Measurements from ENCODE around the gene PSMA5. TPM values are rescaled to one million over a fixed set of nuclear protein-coding genes. Genes with fewer than 3 reads are reported as not detected.
A peak's percentile ranks its signal among the peaks of the same experiment; 100 is the strongest.

PSMA5 gene
- total and polyA plus RNA-seq, 2 donors (not counting 1 experiment from before 2014, with no cell fraction given) = 26.3 to 62.9 TPM

DNA sequence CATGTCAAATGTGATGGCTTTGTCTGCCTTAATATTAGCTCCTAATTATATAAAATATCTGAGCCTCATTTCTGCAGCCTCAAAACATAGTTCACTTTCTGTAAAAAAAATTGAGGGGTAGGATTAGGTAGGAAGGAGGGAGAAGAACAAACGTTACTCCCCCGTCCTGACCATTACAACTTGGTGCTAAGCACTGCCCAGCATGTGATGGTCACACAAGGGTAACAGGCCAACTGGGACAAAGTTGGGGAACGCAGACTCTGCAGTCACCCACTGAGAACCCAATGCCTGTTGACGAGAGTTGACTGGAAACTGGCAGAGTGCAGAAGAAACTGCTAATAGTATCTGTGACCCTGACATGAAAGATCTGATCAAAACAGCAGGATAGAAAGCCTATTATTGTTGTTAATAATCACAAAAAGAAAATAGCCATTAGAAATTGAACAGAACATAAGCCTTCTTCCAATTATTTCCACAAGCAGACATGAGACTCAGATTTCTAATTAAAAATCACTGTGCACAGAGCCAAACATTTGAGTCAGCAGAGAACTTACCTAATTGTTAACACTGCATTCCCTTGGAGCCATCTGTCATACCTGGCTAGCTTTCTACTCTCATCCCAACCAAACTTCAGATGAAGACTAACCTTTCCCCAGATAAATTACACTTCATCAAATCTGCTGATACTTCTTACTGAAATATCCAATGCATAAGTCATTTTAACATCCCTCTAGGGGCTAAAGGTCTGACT is 34.0 kb downstream of the PSMA5 start:
- H3K9me3 ChIP-seq (ENCODE audit: control extremely low read depth in 1 of 3, control insufficient read depth in 2 of 3, insufficient read depth in 1 of 3, low read length in 2 of 3) = peaks cover 0 to 5% (median 2%) of the 10 kb centered on the region in 3 donors
- TF ChIP-seq, protein P1, sequence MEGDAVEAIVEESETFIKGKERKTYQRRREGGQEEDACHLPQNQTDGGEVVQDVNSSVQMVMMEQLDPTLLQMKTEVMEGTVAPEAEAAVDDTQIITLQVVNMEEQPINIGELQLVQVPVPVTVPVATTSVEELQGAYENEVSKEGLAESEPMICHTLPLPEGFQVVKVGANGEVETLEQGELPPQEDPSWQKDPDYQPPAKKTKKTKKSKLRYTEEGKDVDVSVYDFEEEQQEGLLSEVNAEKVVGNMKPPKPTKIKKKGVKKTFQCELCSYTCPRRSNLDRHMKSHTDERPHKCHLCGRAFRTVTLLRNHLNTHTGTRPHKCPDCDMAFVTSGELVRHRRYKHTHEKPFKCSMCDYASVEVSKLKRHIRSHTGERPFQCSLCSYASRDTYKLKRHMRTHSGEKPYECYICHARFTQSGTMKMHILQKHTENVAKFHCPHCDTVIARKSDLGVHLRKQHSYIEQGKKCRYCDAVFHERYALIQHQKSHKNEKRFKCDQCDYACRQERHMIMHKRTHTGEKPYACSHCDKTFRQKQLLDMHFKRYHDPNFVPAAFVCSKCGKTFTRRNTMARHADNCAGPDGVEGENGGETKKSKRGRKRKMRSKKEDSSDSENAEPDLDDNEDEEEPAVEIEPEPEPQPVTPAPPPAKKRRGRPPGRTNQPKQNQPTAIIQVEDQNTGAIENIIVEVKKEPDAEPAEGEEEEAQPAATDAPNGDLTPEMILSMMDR (IDR thresholded peaks at IDR 0.05) = no peak
- no peak for TF ChIP-seq EZH2 (IDR thresholded peaks at IDR 0.05; ENCODE audit: borderline replicate concordance, insufficient read depth, low read depth, low read length, poor library complexity, severe bottlenecking)
- H3K27ac Mint-ChIP-seq = no peak overlapping the region
- POLR2A ChIA-PET = interaction anchor here (0.6 kb wide), 1 partner anchor 113 kb away, joined by 3 read pairs; no protein-coding TSS in a partner anchor
- peaks cover 78% of the 10 kb centered on the region for H3K27me3 Mint-ChIP-seq
- CTCF ChIA-PET = interaction anchor here (0.6 to 2.2 kb wide), 6 partner anchors 8 to 140 kb away, joined by 3 to 12 read pairs (median 4); partner anchors contain the start of genes PSMA5 and PSRC1
- WGBS (ENCODE audit: insufficient coverage) = 93% methylated on average over 2 of the region's 4 CpGs
- peaks cover 40% of the 10 kb centered on the region for H3K4me1 Mint-ChIP-seq
- ATAC-seq (ENCODE audit: low read depth) (no peak), DNase-seq (no peak)
- H4K20me1 ChIP-seq (ENCODE audit: control insufficient read depth, insufficient read depth, low read length, poor library complexity, severe bottlenecking) = no peaks in the 10 kb centered on the region
- no peak overlapping the region for H3K9ac ChIP-seq (ENCODE audit: low read length)
- no peaks in the 10 kb centered on the region for H3K79me2 ChIP-seq (ENCODE audit: control insufficient read depth, insufficient read depth, low read length)
- no peak overlapping the region for H3K4me3 ChIP-seq (ENCODE audit: control extremely low read depth in 1 of 5, extremely low read depth in 1 of 5, insufficient read depth in 1 of 5, low read depth in 2 of 5, low read length in 4 of 5)
- H3K4me2 ChIP-seq (replicated peaks; ENCODE audit: low read depth, low read length, poor library complexity, severe bottlenecking) = peak overlapping the region; percentile 31
- peaks cover 0 to 73% (median 65%) of the 10 kb centered on the region in 4 experiments for H3K27me3 ChIP-seq (replicated peaks in 1 of 4; ENCODE audit: control extremely low read depth in 1 of 4, control insufficient read depth in 3 of 4, insufficient read depth in 4 of 4, low read length in 3 of 4)
- no peaks in the 10 kb centered on the region for H3K36me3 ChIP-seq (replicated peaks in 1 of 2; ENCODE audit: control extremely low read depth in 1 of 2, control insufficient read depth in 1 of 2, extremely low read depth in 1 of 2, insufficient read depth in 2 of 2, low read length in 1 of 2)
- intact Hi-C loops (cut with micrococcal nuclease) = no loop called here
- no peak overlapping the region for H3K4me3 Mint-ChIP-seq
- no peak overlapping the region for H2AFZ ChIP-seq (ENCODE audit: insufficient read depth, low read depth, low read length, poor library complexity, severe bottlenecking)
- no peaks in the 10 kb centered on the region for H3K9me3 Mint-ChIP-seq (ENCODE audit: insufficient read depth)
- H3K4me1 ChIP-seq (ENCODE audit: control insufficient read depth in 2 of 2, insufficient read depth in 2 of 2, low read length in 2 of 2) = peaks cover 32 to 39% of the 10 kb centered on the region in 2 donors
- no peak overlapping the region for H3K27ac ChIP-seq (ENCODE audit: low read length in 2 of 2)

DNA sequence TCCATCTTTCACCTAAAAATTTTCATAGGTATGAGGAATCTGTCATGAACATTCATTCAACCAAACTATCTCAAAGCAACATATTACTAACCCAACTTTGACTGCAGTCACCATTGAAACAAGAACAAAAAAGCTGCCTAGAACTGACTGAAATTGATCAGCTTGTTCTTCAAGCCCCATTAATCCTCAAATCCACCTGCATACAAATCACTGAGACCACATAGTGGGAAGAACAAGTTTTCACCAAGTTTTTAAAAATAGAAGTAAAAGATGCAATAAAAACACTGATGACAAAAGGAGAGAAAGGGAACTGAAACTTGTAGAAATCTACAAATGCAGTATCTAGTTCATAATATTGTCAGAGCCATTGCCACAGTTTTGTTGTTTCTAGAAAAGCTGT is 34.6 kb downstream of the PSMA5 start:
- intact Hi-C loops (cut with micrococcal nuclease) = no loop called here
- Mint-ChIP-seq H3K27me3 (peaks cover 74% of the 10 kb centered on the region), H3K4me3 (peak overlapping the region; percentile 51), H3K4me1 (peaks cover 35% of the 10 kb centered on the region), H3K9me3 (ENCODE audit: insufficient read depth) (no peaks in the 10 kb centered on the region), H3K27ac (peak overlapping the region; percentile 23)
- H3K27ac ChIP-seq (ENCODE audit: low read length in 2 of 2) = no peak overlapping the region
- H3K4me2 ChIP-seq (replicated peaks; ENCODE audit: low read depth, low read length, poor library complexity, severe bottlenecking) = peak overlapping the region; percentile 31
- no peaks in the 10 kb centered on the region for H3K36me3 ChIP-seq (replicated peaks in 1 of 2; ENCODE audit: control extremely low read depth in 1 of 2, control insufficient read depth in 1 of 2, extremely low read depth in 1 of 2, insufficient read depth in 2 of 2, low read length in 1 of 2)
- peak; percentile 57 for ATAC-seq (ENCODE audit: low read depth)
- H3K4me3 ChIP-seq (ENCODE audit: control extremely low read depth in 1 of 5, extremely low read depth in 1 of 5, insufficient read depth in 1 of 5, low read depth in 2 of 5, low read length in 4 of 5) = no peak overlapping the region
- no peaks in the 10 kb centered on the region for H3K79me2 ChIP-seq (ENCODE audit: control insufficient read depth, insufficient read depth, low read length)
- peaks cover 0 to 5% (median 2%) of the 10 kb centered on the region in 3 donors for H3K9me3 ChIP-seq (ENCODE audit: control extremely low read depth in 1 of 3, control insufficient read depth in 2 of 3, insufficient read depth in 1 of 3, low read length in 2 of 3)
- no peaks in the 10 kb centered on the region for H4K20me1 ChIP-seq (ENCODE audit: control insufficient read depth, insufficient read depth, low read length, poor library complexity, severe bottlenecking)
- no peak overlapping the region for H3K9ac ChIP-seq (ENCODE audit: low read length)
- H2AFZ ChIP-seq (ENCODE audit: insufficient read depth, low read depth, low read length, poor library complexity, severe bottlenecking) = no peak overlapping the region
- H3K27me3 ChIP-seq (replicated peaks in 1 of 4; ENCODE audit: control extremely low read depth in 1 of 4, control insufficient read depth in 3 of 4, insufficient read depth in 4 of 4, low read length in 3 of 4) = peaks cover 0 to 70% (median 61%) of the 10 kb centered on the region in 4 experiments
- TF ChIP-seq EZH2 (IDR thresholded peaks at IDR 0.05; ENCODE audit: borderline replicate concordance, insufficient read depth, low read depth, low read length, poor library complexity, severe bottlenecking) = no peak
- TF ChIP-seq, protein P1 (IDR thresholded peaks at IDR 0.05) = no peak
- DNase-seq = peak; percentile 58
- ChIA-PET POLR2A (interaction anchor here (0.6 kb wide), 1 partner anchor 113 kb away, joined by 3 read pairs; no protein-coding TSS in a partner anchor), CTCF (interaction anchor here (0.6 to 2.2 kb wide), 5 partner anchors 7 to 141 kb away, joined by 3 to 12 read pairs (median 4); partner anchors contain the start of gene PSMA5)
- peaks cover 26 to 34% of the 10 kb centered on the region in 2 donors for H3K4me1 ChIP-seq (ENCODE audit: control insufficient read depth in 2 of 2, insufficient read depth in 2 of 2, low read length in 2 of 2)

Measured in B cell (primary cell).